A673 (cell line): Measurements from ENCODE around the gene ARHGAP15. TPM values are rescaled to one million over a fixed set of nuclear protein-coding genes. Genes with fewer than 3 reads are reported as not detected.

Experiments
- BruUV-seq: library from RNA; stranded (reverse); fragments of 400-500 nt; replicated peaks from 2 replicates; lab custom pipeline; 2021; lab: Mats Ljungman, UMichigan
- CTCF ChIA-PET: fragments of 300-600 bp; sonication (Branson Sonifier 250); formaldehyde crosslinking; loops from one replicate; lab custom pipeline; 2022; ENCODE audit warnings: antibody characterized with exemption; lab: Charles Lee
- POLR2A ChIA-PET: fragments of 300-600 bp; sonication (Branson Sonifier 250); formaldehyde crosslinking; loops from one replicate; lab custom pipeline; 2022; ENCODE audit warnings: antibody characterized with exemption; ENCODE audit not compliant: low non-redundant PET; lab: Charles Lee
- DNase-seq: peaks from one replicate; pipeline ENCODE4 v3.0.0-alpha.2; 2015; ENCODE audit warnings: low spot score
- H3K27ac ChIP-seq: fragments of 200-600 bp; sonication (generic); 2 replicates; pipeline ENCODE4 v1.5.1; 2016; ENCODE audit warnings: mixed run types, low read depth, mild to moderate bottlenecking, mixed read lengths, antibody characterized with exemption, low read length; ENCODE audit not compliant: poor library complexity, severe bottlenecking
- H3K27me3 ChIP-seq: fragments of 200-600 bp; sonication (generic); replicated peaks from 2 replicates; pipeline ENCODE4 v1.6.1; 2017; ENCODE audit warnings: mixed run types, low read depth, mild to moderate bottlenecking, mixed read lengths, antibody characterized with exemption, low read length; ENCODE audit not compliant: insufficient read depth, poor library complexity
- H3K36me3 ChIP-seq: fragments of 200-600 bp; sonication (generic); 2 replicates; pipeline ENCODE4 v1.6.1; 2016; ENCODE audit warnings: mixed run types, mild to moderate bottlenecking, mixed read lengths, antibody characterized with exemption, low read length; ENCODE audit not compliant: insufficient read depth, poor library complexity, severe bottlenecking
- H3K4me1 ChIP-seq: fragments of 200-600 bp; sonication (generic); 2 replicates; pipeline ENCODE4 v1.6.1; 2017; ENCODE audit warnings: mixed run types, mild to moderate bottlenecking, mixed read lengths, antibody characterized with exemption, low read length; ENCODE audit not compliant: insufficient read depth, poor library complexity, severe bottlenecking
- H3K4me3 ChIP-seq: fragments of 200-600 bp; sonication (generic); 2 replicates; pipeline ENCODE4 v1.5.1; 2016; ENCODE audit warnings: low read depth, mixed run types, mild to moderate bottlenecking, mixed read lengths, low read length; ENCODE audit not compliant: poor library complexity, severe bottlenecking
- H3K9me3 ChIP-seq: fragments of 200-600 bp; sonication (generic); 2 replicates; pipeline ENCODE4 v1.6.1; 2016; ENCODE audit warnings: mixed run types, low read depth, mild to moderate bottlenecking, mixed read lengths, antibody characterized with exemption, low read length; ENCODE audit not compliant: poor library complexity, severe bottlenecking
- EZH2 ChIP-seq: fragments of 200-600 bp; sonication (generic); IDR thresholded peaks from 2 replicates; pipeline ENCODE4 v1.6.1; 2017; ENCODE audit warnings: borderline replicate concordance, low read depth, mild to moderate bottlenecking, mixed read lengths, antibody characterized with exemption, low read length; ENCODE audit not compliant: poor library complexity, severe bottlenecking
- intact Hi-C: fragments of 100-400 bp; cut with micrococcal nuclease; formaldehyde crosslinking; loops from one replicate; pipeline ENCODE4 v1.10.0; 2022; ENCODE audit not compliant: unreplicated experiment
- total RNA-seq: library from RNA; stranded (reverse); gene quantifications from 2 replicates; pipeline ENCODE4 v1.2.3, GENCODE V29; 2021
- TF ChIP-seq, protein P1 (sequence below): fragments of 300-800, 200-600 bp; sonication (generic); conservative IDR thresholded peaks from 2 replicates; pipeline ENCODE4 v1.5.1; 2017; ENCODE audit warnings: low read depth, mild to moderate bottlenecking, antibody characterized with exemption, low read length, moderate library complexity, mixed read lengths

Gene ARHGAP15
- total RNA-seq, 1 experiment from 2014 or later = not detected

DNA sequence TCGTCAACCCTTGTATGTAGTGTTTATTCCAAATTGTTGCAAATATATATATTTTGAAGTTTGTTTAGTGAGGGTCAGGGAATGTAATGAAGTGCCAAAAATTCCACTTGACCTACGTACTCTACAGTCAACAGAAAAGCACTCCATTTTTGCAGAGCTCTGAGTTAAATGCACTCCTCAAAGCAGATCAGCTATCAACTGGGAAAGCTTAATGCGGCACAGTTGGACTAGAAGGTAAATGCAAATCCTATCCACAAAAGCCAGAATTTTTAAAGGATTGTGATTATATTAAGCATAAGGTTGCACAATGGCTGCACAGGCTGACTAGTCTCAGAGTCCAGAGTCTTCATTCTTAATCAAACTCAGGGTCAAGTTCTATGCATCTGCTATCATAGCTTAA lies 577.1 kb downstream of the ARHGAP15 start:
- ChIA-PET CTCF (no interaction called here), POLR2A (no interaction called here)
- Histone ChIP-seq H3K4me3 (no peak overlapping the region), H3K27ac (no peak overlapping the region), H3K4me1 (peaks cover 8% of the 10 kb centered on the region), H3K27me3 (no peaks in the 10 kb centered on the region), H3K9me3 (peaks cover 2% of the 10 kb centered on the region), H3K36me3 (no peaks in the 10 kb centered on the region)
- DNase-seq = no peak
- BruUV-seq = no TSS peak
- intact Hi-C loops = no loop called here
- TF ChIP-seq, protein P1, sequence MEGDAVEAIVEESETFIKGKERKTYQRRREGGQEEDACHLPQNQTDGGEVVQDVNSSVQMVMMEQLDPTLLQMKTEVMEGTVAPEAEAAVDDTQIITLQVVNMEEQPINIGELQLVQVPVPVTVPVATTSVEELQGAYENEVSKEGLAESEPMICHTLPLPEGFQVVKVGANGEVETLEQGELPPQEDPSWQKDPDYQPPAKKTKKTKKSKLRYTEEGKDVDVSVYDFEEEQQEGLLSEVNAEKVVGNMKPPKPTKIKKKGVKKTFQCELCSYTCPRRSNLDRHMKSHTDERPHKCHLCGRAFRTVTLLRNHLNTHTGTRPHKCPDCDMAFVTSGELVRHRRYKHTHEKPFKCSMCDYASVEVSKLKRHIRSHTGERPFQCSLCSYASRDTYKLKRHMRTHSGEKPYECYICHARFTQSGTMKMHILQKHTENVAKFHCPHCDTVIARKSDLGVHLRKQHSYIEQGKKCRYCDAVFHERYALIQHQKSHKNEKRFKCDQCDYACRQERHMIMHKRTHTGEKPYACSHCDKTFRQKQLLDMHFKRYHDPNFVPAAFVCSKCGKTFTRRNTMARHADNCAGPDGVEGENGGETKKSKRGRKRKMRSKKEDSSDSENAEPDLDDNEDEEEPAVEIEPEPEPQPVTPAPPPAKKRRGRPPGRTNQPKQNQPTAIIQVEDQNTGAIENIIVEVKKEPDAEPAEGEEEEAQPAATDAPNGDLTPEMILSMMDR = no peak
- no peak for TF ChIP-seq EZH2

DNA sequence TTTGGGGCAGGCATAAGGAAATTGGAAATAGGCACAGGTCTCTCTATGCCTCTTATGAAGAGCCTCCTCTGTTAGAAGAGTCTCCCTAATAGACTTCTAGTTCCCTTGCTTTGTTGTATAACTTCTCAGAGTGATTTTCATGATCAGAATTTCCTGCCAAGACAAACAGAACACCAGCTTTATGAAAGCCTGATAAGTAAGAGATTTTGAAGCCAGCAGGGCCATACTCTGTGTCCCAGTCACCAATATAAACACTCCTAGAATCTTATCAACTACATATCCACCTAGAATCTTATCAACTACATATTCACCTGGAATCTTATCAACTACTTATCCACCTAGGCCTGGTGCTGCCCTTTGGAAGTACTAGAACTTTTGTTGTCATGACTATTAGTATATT lies 579.5 kb downstream of the ARHGAP15 start:
- POLR2A ChIA-PET = no interaction called here
- H3K4me3 ChIP-seq = no peak overlapping the region
- H3K9me3 ChIP-seq = peaks cover 2% of the 10 kb centered on the region
- BruUV-seq = no TSS peak
- H3K27me3 ChIP-seq = no peaks in the 10 kb centered on the region
- intact Hi-C loops = no loop called here
- DNase-seq = no peak
- CTCF ChIA-PET = no interaction called here
- no peak overlapping the region for H3K27ac ChIP-seq
- TF ChIP-seq, protein P1 = no peak
- no peak for TF ChIP-seq EZH2
- no peaks in the 10 kb centered on the region for H3K36me3 ChIP-seq
- H3K4me1 ChIP-seq = peaks cover 8% of the 10 kb centered on the region

DNA sequence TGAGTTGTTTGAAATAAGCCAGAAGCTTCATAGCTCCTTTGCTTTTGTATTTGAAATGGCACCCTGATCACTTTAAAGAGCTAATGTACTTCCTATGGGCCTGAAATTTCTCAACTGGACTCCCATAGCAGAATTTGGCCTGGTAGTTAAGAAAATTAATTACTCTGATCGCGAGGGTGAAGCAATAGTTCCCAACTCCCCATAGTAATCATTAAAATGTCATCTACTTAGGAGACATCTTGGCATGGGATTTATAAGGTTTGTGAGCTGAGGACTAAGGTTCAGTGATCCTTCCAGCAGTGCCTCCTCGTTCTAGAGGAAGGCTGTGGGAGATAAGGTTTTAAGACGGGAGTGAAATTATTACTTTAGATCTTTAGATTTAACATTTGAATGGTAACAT lies 581.0 kb downstream of the ARHGAP15 start:
- DNase-seq = no peak
- intact Hi-C loops = no loop called here
- H3K27me3 ChIP-seq = no peaks in the 10 kb centered on the region
- no peaks in the 10 kb centered on the region for H3K36me3 ChIP-seq
- no peak overlapping the region for H3K4me3 ChIP-seq
- no peak for TF ChIP-seq EZH2
- TF ChIP-seq, protein P1 = no peak
- CTCF ChIA-PET = interaction anchor here (0.7 kb wide), 1 partner anchor 227 kb away, joined by 3 read pairs; no protein-coding TSS in a partner anchor
- peaks cover 2% of the 10 kb centered on the region for H3K9me3 ChIP-seq
- no TSS peak for BruUV-seq
- H3K27ac ChIP-seq = no peak overlapping the region
- POLR2A ChIA-PET = no interaction called here
- H3K4me1 ChIP-seq = peaks cover under 1% of the 10 kb centered on the region
